H1 (cell line): ENCODE data around the gene PRR14L. TPM values are rescaled to one million over a fixed set of nuclear protein-coding genes. Genes with fewer than 3 reads are reported as not detected.

Experiments used
- CTCF ChIA-PET: fragments of 300-600 bp; sonication (Branson Sonifier 250); formaldehyde crosslinking; loops from one replicate; lab custom pipeline; 2021; ENCODE audit not compliant: partially characterized antibody; lab: Charles Lee
- POLR2A ChIA-PET: fragments of 300-600 bp; sonication (Branson Sonifier 250); formaldehyde crosslinking; loops from one replicate; lab custom pipeline; 2021; ENCODE audit warnings: inconsistent platforms; ENCODE audit not compliant: partially characterized antibody; lab: Charles Lee
- DNase-seq, 2 experiments: peaks; one replicate each; pipeline versions ENCODE4 v3.0.0 to v3.0.0-alpha.2; 2010 to 2022; ENCODE audit warnings: low spot score in 2 of 2, low read depth in 1 of 2, mixed read lengths in 1 of 2
- FAIRE-seq: peaks from 2 replicates; lab custom pipeline; 2011; peaks lifted over from hg19 to GRCh38; lab: Jason Lieb, UNC
- H2AFZ ChIP-seq: 2 replicates; pipeline ENCODE4 v1.8.1; 2012; ENCODE audit warnings: low read length, inconsistent platforms
- H2AK5ac ChIP-seq: 2 replicates; pipeline ENCODE4 v1.6.1; 2013; ENCODE audit warnings: low read depth, low read length
- H2BK120ac ChIP-seq: replicated peaks from 2 replicates; pipeline ENCODE3; 2013; ENCODE audit warnings: low read depth, low read length, inconsistent platforms
- H2BK12ac ChIP-seq: 2 replicates; pipeline ENCODE4 v1.6.1; 2013; ENCODE audit warnings: low read depth, low read length
- H2BK15ac ChIP-seq: 2 replicates; pipeline ENCODE4 v1.6.1; 2013; ENCODE audit warnings: low read length
- H2BK20ac ChIP-seq: 2 replicates; pipeline ENCODE4 v1.6.1; 2013; ENCODE audit warnings: low read length
- H2BK5ac ChIP-seq: 2 replicates; pipeline ENCODE4 v1.6.1; 2013; ENCODE audit warnings: low read depth, low read length
- H3K14ac ChIP-seq: 2 replicates; pipeline ENCODE4 v1.6.1; 2013; ENCODE audit warnings: inconsistent platforms; ENCODE audit not compliant: insufficient read length
- H3K18ac ChIP-seq: 2 replicates; pipeline ENCODE4 v1.6.1; 2013; ENCODE audit warnings: low read length; ENCODE audit errors: extremely low read depth
- H3K23ac ChIP-seq: 2 replicates; pipeline ENCODE4 v1.6.1; 2013; ENCODE audit warnings: inconsistent platforms; ENCODE audit not compliant: insufficient read length
- H3K23me2 ChIP-seq: 2 replicates; pipeline ENCODE4 v1.6.1; 2013; ENCODE audit warnings: low read depth, low read length
- H3K27ac ChIP-seq: 2 replicates; pipeline ENCODE4 v1.6.1; 2011; ENCODE audit warnings: low read depth, low read length, inconsistent platforms
- H3K27me3 ChIP-seq, 4 experiments: replicated peaks in 1 of 4; 1 replicate in 1 of 4; 2 replicates in 3 of 4; pipeline versions ENCODE4 v1.6.1 to v1.8.1; 2011 to 2013; ENCODE audit warnings: low read length in 3 of 4, mild to moderate bottlenecking in 3 of 4, inconsistent platforms in 2 of 4, mixed read lengths in 2 of 4, moderate library complexity in 1 of 4; ENCODE audit not compliant: control insufficient read depth in 3 of 4, insufficient read depth in 3 of 4; ENCODE audit errors: extremely low read depth in 1 of 4
- H3K36me3 ChIP-seq, 4 experiments: 2 replicates each; pipeline versions ENCODE4 v1.6.1 to v1.8.1; 2011 to 2013; ENCODE audit warnings: mild to moderate bottlenecking in 4 of 4, low read length in 3 of 4, moderate library complexity in 2 of 4, control low read depth in 1 of 4, inconsistent platforms in 1 of 4; ENCODE audit not compliant: insufficient read depth in 4 of 4, control insufficient read depth in 2 of 4
- H3K4ac ChIP-seq: replicated peaks from 2 replicates; pipeline ENCODE3; 2013; ENCODE audit warnings: low read length, low read depth, mixed read lengths, inconsistent platforms; ENCODE audit not compliant: insufficient read length
- H3K4me1 ChIP-seq, 4 experiments: replicated peaks in 1 of 4; 1 replicate in 1 of 4; 2 replicates in 3 of 4; pipeline versions ENCODE4 v1.6.1 to v1.8.1; 2011 to 2013; ENCODE audit warnings: low read length in 3 of 4, inconsistent platforms in 2 of 4, mixed read lengths in 1 of 4; ENCODE audit not compliant: insufficient read depth in 4 of 4, control insufficient read depth in 3 of 4
- H3K4me2 ChIP-seq, 2 experiments: 2 replicates each; pipeline versions ENCODE4 v1.6.1 to v1.8.1; 2011 to 2013; ENCODE audit warnings: low read depth in 2 of 2, low read length in 2 of 2, control low read depth in 1 of 2, inconsistent platforms in 1 of 2, mild to moderate bottlenecking in 1 of 2; ENCODE audit not compliant: insufficient read depth in 1 of 2
- H3K4me3 ChIP-seq, 4 experiments: fragments of 200-600, 300-600 bp in 1 of 4; sonication (generic), shearing (Covaris generic), sonication (Bioruptor Twin) in 1 of 4; 2 replicates each; pipeline versions ENCODE4 v1.5.1 to v1.8.1; 2011 to 2016; ENCODE audit warnings: low read length in 4 of 4, low read depth in 3 of 4, control low read depth in 2 of 4, inconsistent platforms in 2 of 4, mild to moderate bottlenecking in 2 of 4, mixed read lengths in 1 of 4, moderate library complexity in 1 of 4; ENCODE audit not compliant: insufficient read depth in 2 of 4; ENCODE audit errors: extremely low read depth in 1 of 4
- H3K56ac ChIP-seq: replicated peaks from 2 replicates; pipeline ENCODE3; 2013; ENCODE audit warnings: low read depth, mild to moderate bottlenecking, mixed read lengths, low read length, inconsistent platforms; ENCODE audit not compliant: insufficient read length
- H3K79me1 ChIP-seq: 2 replicates; pipeline ENCODE4 v1.6.1; 2013; ENCODE audit warnings: low read depth, low read length, control low read depth
- H3K79me2 ChIP-seq, 2 experiments: 2 replicates each; pipeline versions ENCODE4 v1.6.1 to v1.8.1; 2012 to 2013; ENCODE audit warnings: low read length in 2 of 2, mild to moderate bottlenecking in 2 of 2, inconsistent platforms in 1 of 2; ENCODE audit not compliant: insufficient read depth in 2 of 2, control insufficient read depth in 1 of 2
- H3K9ac ChIP-seq, 4 experiments: replicated peaks in 1 of 4; 1 replicate in 1 of 4; 2 replicates in 3 of 4; pipeline versions ENCODE4 v1.6.1 to v1.8.1; 2011 to 2013; ENCODE audit warnings: low read depth in 3 of 4, low read length in 3 of 4, control low read depth in 2 of 4, mild to moderate bottlenecking in 2 of 4, moderate library complexity in 2 of 4, inconsistent platforms in 1 of 4; ENCODE audit errors: extremely low read depth in 1 of 4
- H3K9me3 ChIP-seq, 2 experiments: 2 replicates each; pipeline versions ENCODE4 v1.6.1 to v1.8.1; 2012 to 2013; ENCODE audit warnings: mild to moderate bottlenecking in 2 of 2, moderate library complexity in 2 of 2, control low read depth in 1 of 2, inconsistent platforms in 1 of 2, low read depth in 1 of 2, low read length in 1 of 2, mixed read lengths in 1 of 2; ENCODE audit not compliant: insufficient read depth in 2 of 2
- H4K20me1 ChIP-seq, 2 experiments: replicated peaks in 1 of 2; 2 replicates each; pipeline versions ENCODE3 to v1.8.1; 2011 to 2013; ENCODE audit warnings: inconsistent platforms in 2 of 2, low read length in 2 of 2, mild to moderate bottlenecking in 1 of 2; ENCODE audit not compliant: insufficient read depth in 2 of 2, control insufficient read depth in 1 of 2
- H4K5ac ChIP-seq: 2 replicates; pipeline ENCODE4 v1.6.1; 2013; ENCODE audit warnings: low read length, low read depth, mixed read lengths, inconsistent platforms; ENCODE audit not compliant: insufficient read length
- H4K8ac ChIP-seq: 2 replicates; pipeline ENCODE4 v1.8.0; 2013; ENCODE audit warnings: mild to moderate bottlenecking, moderate library complexity, low read length, inconsistent platforms; ENCODE audit not compliant: insufficient read depth; ENCODE audit errors: extremely low read depth
- H4K91ac ChIP-seq: replicated peaks from 2 replicates; pipeline ENCODE3; 2013; ENCODE audit warnings: low read length, mixed read lengths, inconsistent platforms; ENCODE audit not compliant: insufficient read length
- ASH2L ChIP-seq: fragments of 200-600, 300-600 bp; sonication (generic); IDR thresholded peaks from one replicate; pipeline ENCODE4 v1.7.1; 2017; ENCODE audit warnings: low read length
- BCL11A ChIP-seq, 2 experiments: IDR thresholded peaks; one replicate each; pipeline ENCODE4 v1.6.1; 2011; ENCODE audit warnings: low read depth in 2 of 2, low read length in 2 of 2, mild to moderate bottlenecking in 2 of 2
- CBX5 ChIP-seq: fragments of 300-800, 300-1000 bp; sonication (generic); IDR thresholded peaks from 2 replicates; pipeline ENCODE4 v1.7.1; 2016; ENCODE audit warnings: antibody characterized with exemption, low read length, low read depth
- MAX ChIP-seq: IDR thresholded peaks from 2 replicates; pipeline ENCODE4 v1.6.1; 2012; ENCODE audit warnings: inconsistent platforms
- PHF8 ChIP-seq: fragments of 200-600 bp; sonication (generic); conservative IDR thresholded peaks from 2 replicates; pipeline ENCODE4 v1.7.1; 2012; ENCODE audit warnings: low read depth, mild to moderate bottlenecking, inconsistent platforms, low read length, moderate library complexity
- POLR2AphosphoS5 ChIP-seq: IDR thresholded peaks from 2 replicates; pipeline ENCODE4 v1.6.1; 2011; ENCODE audit warnings: low read depth, low read length
- RAD21 ChIP-seq, 2 experiments: IDR thresholded peaks in 1 of 2; conservative IDR thresholded peaks in 1 of 2; 2 replicates each; pipeline ENCODE4 v1.6.1; 2011; ENCODE audit warnings: low read depth in 2 of 2, low read length in 2 of 2, improper control_type of control experiment in 1 of 2, inconsistent platforms in 1 of 2, mild to moderate bottlenecking in 1 of 2, moderate library complexity in 1 of 2
- RFX5 ChIP-seq: IDR thresholded peaks from 2 replicates; pipeline ENCODE4 v1.6.1; 2011; ENCODE audit warnings: low read depth, low read length, improper control_type of control experiment, borderline replicate concordance
- RXRA ChIP-seq: IDR thresholded peaks from 2 replicates; pipeline ENCODE4 v1.6.1; 2011; ENCODE audit warnings: low read depth, mild to moderate bottlenecking, low read length, moderate library complexity; ENCODE audit not compliant: insufficient read depth
- SAP30 ChIP-seq: fragments of 300-600 bp; sonication (generic); IDR thresholded peaks from 2 replicates; pipeline ENCODE4 v1.7.1; 2012; ENCODE audit warnings: low read length, moderate library complexity, mild to moderate bottlenecking, inconsistent platforms; ENCODE audit not compliant: insufficient read depth, insufficient replicate concordance
- SIN3A ChIP-seq, 2 experiments: IDR thresholded peaks in 1 of 2; conservative IDR thresholded peaks in 1 of 2; 2 replicates each; pipeline ENCODE4 v1.6.1; 2011 to 2012; ENCODE audit warnings: low read length in 2 of 2, improper control_type of control experiment in 1 of 2, low read depth in 1 of 2, mild to moderate bottlenecking in 1 of 2
- USF2 ChIP-seq: IDR thresholded peaks from 2 replicates; pipeline ENCODE4 v1.6.1; 2011; ENCODE audit warnings: low read length, improper control_type of control experiment
- WGBS, 2 experiments: shearing (Covaris generic) in 1 of 2; methylation state at CpG; one replicate each; pipeline versions ENCODE4 v1.1.6 to v1.1.7; 2013 to 2015; ENCODE audit warnings: low lambda C conversion rate in 2 of 2, mixed read lengths in 2 of 2, inconsistent platforms in 1 of 2, low coverage in 1 of 2, missing lambda C conversion rate in 1 of 2; ENCODE audit not compliant: insufficient replicate concordance in 2 of 2, insufficient coverage in 1 of 2, insufficient read length in 1 of 2; ENCODE audit errors: extremely low coverage in 1 of 2, missing lambda C conversion rate in 1 of 2; 5-methylcytosine and 5-hydroxymethylcytosine counted together
- polyA plus RNA-seq, 7 experiments: library from polyadenylated mRNA; depleted of rRNA in 3 of 7; stranded (reverse) in 5 of 7; unstranded in 2 of 7; fragments of >200 nt in 5 of 7; fragments of 200-250 nt in 2 of 7; gene quantifications; 1 replicate in 5 of 7; 2 replicates in 1 of 7; 4 replicates in 1 of 7; pipeline versions ENCODE4 v1.2.1 to v1.2.3, GENCODE V29; 2011 to 2013; ENCODE audit warnings: missing spikeins in 2 of 7, mixed read lengths in 2 of 7
- total RNA-seq: library from RNA; stranded (reverse); fragmentation: NEBNext Ultra II Directional; extraction: Animal tissue kit (Norgen Biotek cat#: 25700); gene quantifications from 2 replicates; pipeline ENCODE4 v1.2.1, GENCODE V29; 2021

The PRR14L gene
- total and polyA plus RNA-seq, 2 of the 8 experiments (the other 6 are each of a cell fraction or from before 2014, with no cell fraction given): 26.5 to 98.6 TPM

- no peak overlapping the region for H4K8ac ChIP-seq
- no peak overlapping the region for H3K4ac ChIP-seq
- no peak overlapping the region for H2BK15ac ChIP-seq
- no peaks in the 10 kb centered on the region for H3K4me1 ChIP-seq
- no peak for FAIRE-seq
- ChIA-PET POLR2A (interaction anchor here (0.5 to 1.3 kb wide), 2 partner anchors 11 to 49 kb away, joined by 3 to 5 read pairs; no protein-coding TSS in a partner anchor), CTCF (interaction anchor here (0.8 to 1.5 kb wide), 3 partner anchors 11 to 44 kb away, joined by 3 read pairs; no protein-coding TSS in a partner anchor)
- no peak overlapping the region for H3K4me2 ChIP-seq
- no peak overlapping the region for H3K4me3 ChIP-seq
- H3K36me3 ChIP-seq: peaks cover 2 to 48% (median 29%) of the 10 kb centered on the region in 4 experiments; a peak in 6 of 8 replicates
- H2BK5ac ChIP-seq: no peak overlapping the region
- no peaks in the 10 kb centered on the region for H3K27me3 ChIP-seq
- no peak overlapping the region for H3K27ac ChIP-seq
- H3K9me3 ChIP-seq: no peaks in the 10 kb centered on the region
- no peak overlapping the region for H2BK120ac ChIP-seq
- H2BK20ac ChIP-seq: no peak overlapping the region
- peaks cover 0 to 2% of the 10 kb centered on the region in 2 experiments for H4K20me1 ChIP-seq
- DNase-seq: no peak
- no peaks in the 10 kb centered on the region for H3K23me2 ChIP-seq
- no peak overlapping the region for H3K18ac ChIP-seq
- no peak overlapping the region for H2BK12ac ChIP-seq
- H3K79me2 ChIP-seq: no peaks in the 10 kb centered on the region
- H3K9ac ChIP-seq: no peak overlapping the region
- H3K79me1 ChIP-seq: peaks cover 3% of the 10 kb centered on the region; the same call in 1 of the 2 replicates
- no peak overlapping the region for H4K5ac ChIP-seq
- WGBS, 2 experiments: 91% methylated on average over 3 of the region's 3 CpGs; no CpG with 5 or more reads in 1 of the 2 experiments
- no peak overlapping the region for H3K23ac ChIP-seq
- H2AK5ac ChIP-seq: no peak overlapping the region
- H3K56ac ChIP-seq: no peak overlapping the region
- H4K91ac ChIP-seq: no peak overlapping the region
- no peak overlapping the region for H2AFZ ChIP-seq
- no peak overlapping the region for H3K14ac ChIP-seq
- TF ChIP-seq RFX5 (no peak), PHF8 (no peak), USF2 (no peak), CBX5 (no peak), MAX (no peak), POLR2AphosphoS5 (no peak), SAP30 (no peak), BCL11A (IDR thresholded peaks at IDR 0.05; ENCODE audit: low read depth in 2 of 2, low read length in 2 of 2) (no peak), RAD21 (IDR thresholded peaks at IDR 0.05 in 1 of 2, conservative IDR thresholded peaks at IDR 0.05 in 1 of 2; ENCODE audit: low read depth in 2 of 2, low read length in 2 of 2) (no peak), SIN3A (conservative IDR thresholded peaks at IDR 0.05 in 1 of 2, IDR thresholded peaks at IDR 0.05 in 1 of 2; ENCODE audit: low read depth in 1 of 2, low read length in 2 of 2) (no peak), RXRA (no peak), ASH2L (no peak)
Measured at GRCh38 chr22:31691408-31691807, 58.5 kb downstream of the PRR14L start.
